ENCODE measurements around the gene MRGPRG. TPM values are rescaled to one million over a fixed set of nuclear protein-coding genes. Genes with fewer than 3 reads are reported as not detected.

Gene MRGPRG
- total RNA-seq, 4 donors from 2014 or later, result not detected

- Histone ChIP-seq H3K9me3 (no peaks in the 10 kb centered on the region), H3K27ac (replicated peaks in 1 of 4) (no peak overlapping the region), H3K4me1 (peaks cover 5 to 14% (median 11%) of the 10 kb centered on the region in 4 donors), H3K27me3 (peaks cover 0 to 98% (median 21%) of the 10 kb centered on the region in 4 donors), H3K4me3 (no peak overlapping the region), H3K36me3 (no peaks in the 10 kb centered on the region)
- DNase-seq (ENCODE audit: extremely low spot score), result no peak
- TF ChIP-seq POLR2A (IDR thresholded peaks at IDR 0.05; ENCODE audit: low read depth), result no peak
- no peak for TF ChIP-seq EP300 (IDR thresholded peaks at IDR 0.05)
- no peak for TF ChIP-seq POLR2AphosphoS5 (IDR thresholded peaks at IDR 0.05)
- TF ChIP-seq CTCF (IDR thresholded peaks at IDR 0.05), result no peak
- intact Hi-C loops (cut with DNase I), result no loop called here
- 66% methylated on average over 11 of the region's 11 CpGs for WGBS
Observed at GRCh38 chr11:3220101-3220500, 1.5 kb upstream of the MRGPRG start.

- intact Hi-C loops (cut with DNase I), result loop anchor here (5.0 kb wide), 2 partner anchors 112 to 182 kb away; no protein-coding TSS in a partner anchor
- no peak overlapping the region for H3K27ac ChIP-seq (replicated peaks in 1 of 4)
Observed at GRCh38 chr11:3219281-3219892, 774 bp upstream of the MRGPRG start.

GRCh38 chr11:3217818-3218482 is 663 bp downstream of the MRGPRG start:
- Histone ChIP-seq H3K9me3 (no peaks in the 10 kb centered on the region), H3K4me3 (no peak overlapping the region), H3K27ac (replicated peaks in 1 of 4) (no peak overlapping the region), H3K27me3 (peaks cover 0 to 92% (median 17%) of the 10 kb centered on the region in 4 donors), H3K4me1 (peaks cover 5 to 14% (median 11%) of the 10 kb centered on the region in 4 donors), H3K36me3 (no peaks in the 10 kb centered on the region)
- no peak for TF ChIP-seq POLR2AphosphoS5 (IDR thresholded peaks at IDR 0.05)
- no peak for TF ChIP-seq EP300 (IDR thresholded peaks at IDR 0.05)
- no peak for TF ChIP-seq CTCF (IDR thresholded peaks at IDR 0.05)
- TF ChIP-seq POLR2A (IDR thresholded peaks at IDR 0.05; ENCODE audit: low read depth), result no peak
- WGBS, result 95% methylated on average over 29 of the region's 49 CpGs
- no peak for DNase-seq (ENCODE audit: extremely low spot score)
- intact Hi-C loops (cut with DNase I), result loop anchor here (5.0 kb wide), 2 partner anchors 111 to 181 kb away; no protein-coding TSS in a partner anchor

More at GRCh38 chr11:3219281-3219892, 774 bp upstream of the MRGPRG start:
- H3K36me3 ChIP-seq, result no peaks in the 10 kb centered on the region
- 76% methylated on average over 14 of the region's 14 CpGs for WGBS
- H3K27me3 ChIP-seq, result peaks cover 0 to 96% (median 21%) of the 10 kb centered on the region in 4 donors
- H3K9me3 ChIP-seq, result no peaks in the 10 kb centered on the region
- TF ChIP-seq CTCF (IDR thresholded peaks at IDR 0.05) (no peak), POLR2A (IDR thresholded peaks at IDR 0.05; ENCODE audit: low read depth) (no peak), EP300 (IDR thresholded peaks at IDR 0.05) (no peak), POLR2AphosphoS5 (IDR thresholded peaks at IDR 0.05) (no peak)
- no peak overlapping the region for H3K4me3 ChIP-seq
- H3K4me1 ChIP-seq, result peaks cover 5 to 14% (median 11%) of the 10 kb centered on the region in 4 donors
- no peak for DNase-seq (ENCODE audit: extremely low spot score)

DNA sequence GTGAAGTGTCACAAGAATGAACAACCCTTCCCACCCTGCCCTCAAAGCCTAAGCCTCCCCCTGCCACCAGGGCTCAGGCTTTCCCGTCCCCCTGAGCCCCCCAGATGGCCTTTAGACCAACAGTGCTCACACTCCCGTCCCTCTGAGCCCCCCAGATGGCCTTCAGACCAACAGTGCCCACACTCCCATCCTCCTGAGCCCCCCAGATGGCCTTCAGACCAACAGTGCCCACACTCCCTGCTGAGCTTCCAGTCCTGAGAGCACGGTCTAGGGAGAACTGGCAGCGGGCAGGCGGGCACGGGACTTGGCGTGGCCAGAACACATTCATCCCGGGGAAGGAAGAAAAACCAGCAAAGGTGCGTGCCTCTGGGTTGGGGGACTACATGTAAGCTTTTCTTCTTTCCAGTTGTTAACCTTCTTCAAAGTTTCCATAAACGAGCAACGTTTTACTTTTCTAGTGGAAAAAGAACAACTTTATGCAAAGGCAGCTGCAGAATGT is 2.5 kb downstream of the MRGPRG start:
- intact Hi-C loops (cut with DNase I), result loop anchor here (5.0 kb wide), 2 partner anchors 109 to 179 kb away; no protein-coding TSS in a partner anchor
- DNase-seq (ENCODE audit: extremely low spot score), result no peak
- Histone ChIP-seq H3K27me3 (peaks cover 0 to 73% (median 15%) of the 10 kb centered on the region in 4 donors), H3K9me3 (peaks cover 0 to 10% (median 4%) of the 10 kb centered on the region in 4 donors), H3K36me3 (no peaks in the 10 kb centered on the region), H3K4me3 (no peak overlapping the region), H3K27ac (replicated peaks in 1 of 4) (no peak overlapping the region), H3K4me1 (peaks cover 5 to 13% (median 10%) of the 10 kb centered on the region in 4 donors)
- WGBS, result 55% methylated on average over 9 of the region's 11 CpGs
- no peak for TF ChIP-seq POLR2AphosphoS5 (IDR thresholded peaks at IDR 0.05)
- TF ChIP-seq EP300 (IDR thresholded peaks at IDR 0.05), result no peak
- TF ChIP-seq CTCF (IDR thresholded peaks at IDR 0.05), result no peak
- no peak for TF ChIP-seq POLR2A (IDR thresholded peaks at IDR 0.05; ENCODE audit: low read depth)

All from esophagus muscularis mucosa (tissue), 4 donors.